HG02973 (cell line): Measurements from ENCODE around the gene HMSD.

Experiments used
- ATAC-seq: cut with Tn5 transposase; IDR thresholded peaks from one replicate; pipeline ENCODE4 v1.9.1; 2021; ENCODE audit warnings: moderate library complexity; ENCODE audit not compliant: unreplicated experiment

The HMSD gene

GRCh38 chr18:63986885-63987284 is 37.8 kb downstream of the HMSD start:
- ATAC-seq, result no peak

- ATAC-seq, result no peak
These were observed 38.6 kb downstream of the HMSD start for GRCh38 chr18:63987743-63988142.

GRCh38 chr18:63992751-63993150 is 43.6 kb downstream of the HMSD start:
- no peak for ATAC-seq

- peak; percentile 57 for ATAC-seq
These were observed 45.8 kb downstream of the HMSD start for GRCh38 chr18:63994783-63995399.

GRCh38 chr18:63997041-63997440 is 47.9 kb downstream of the HMSD start:
- no peak for ATAC-seq

- no peak for ATAC-seq
These were observed 48.5 kb downstream of the HMSD start for GRCh38 chr18:63997606-63998005.

- ATAC-seq, result no peak
These were observed 50.8 kb downstream of the HMSD start for GRCh38 chr18:63999871-64000270.

- no peak for ATAC-seq
These were observed 53.5 kb downstream of the HMSD start for GRCh38 chr18:64002581-64002980.

- ATAC-seq, result no peak
These were observed 60.2 kb downstream of the HMSD start for GRCh38 chr18:64009305-64009704.
